Lower leg skin (tissue), 4 donors: Measurements from ENCODE around the gene GTPBP4. TPM values are rescaled to one million over a fixed set of nuclear protein-coding genes. Genes with fewer than 3 reads are reported as not detected.

ENCODE experiments used
- DNase-seq, 2 donors: peaks; one replicate each; pipeline ENCODE4 v3.0.0-alpha.2; 2019; ENCODE audit warnings: low spot score in 2 of 2
- H3K4me3 ChIP-seq: fragments of 200-600 bp; sonication (generic); 2 replicates; pipeline ENCODE4 v1.5.1; 2017; ENCODE audit warnings: mild to moderate bottlenecking, low read depth; ENCODE audit not compliant: poor library complexity, severe bottlenecking
- CTCF ChIP-seq, 3 donors: fragments of 450-650 bp; IDR thresholded peaks; one replicate each; pipeline ENCODE4 v1.5.1; 2016; ENCODE audit warnings: antibody characterized with exemption in 3 of 3, mild to moderate bottlenecking in 3 of 3, moderate library complexity in 2 of 3
- POLR2A ChIP-seq, 2 donors: fragments of 450-650 bp; IDR thresholded peaks; one replicate each; pipeline ENCODE4 v1.6.1; 2016 to 2017; ENCODE audit warnings: antibody characterized with exemption in 2 of 2, mild to moderate bottlenecking in 1 of 2, moderate library complexity in 1 of 2
- WGBS, 2 donors: methylation state at CpG; one replicate each; pipeline ENCODE4 v1.1.5; 2018; 5-methylcytosine and 5-hydroxymethylcytosine counted together
- intact Hi-C: fragments of 100-400 bp; cut with DNase I; formaldehyde crosslinking; loops from one replicate; pipeline ENCODE4 v1.15.0; 2023; ENCODE audit warnings: low total_unique reads
- total RNA-seq, 4 donors: library from RNA; depleted of rRNA; stranded (reverse); fragments of >200 nt; gene quantifications; one replicate each; pipeline ENCODE4 v1.1.0, GENCODE V29; 2016

GTPBP4 gene
- total RNA-seq, 4 donors from 2014 or later: 8.8 to 23.2 (median 15.8) TPM

DNA sequence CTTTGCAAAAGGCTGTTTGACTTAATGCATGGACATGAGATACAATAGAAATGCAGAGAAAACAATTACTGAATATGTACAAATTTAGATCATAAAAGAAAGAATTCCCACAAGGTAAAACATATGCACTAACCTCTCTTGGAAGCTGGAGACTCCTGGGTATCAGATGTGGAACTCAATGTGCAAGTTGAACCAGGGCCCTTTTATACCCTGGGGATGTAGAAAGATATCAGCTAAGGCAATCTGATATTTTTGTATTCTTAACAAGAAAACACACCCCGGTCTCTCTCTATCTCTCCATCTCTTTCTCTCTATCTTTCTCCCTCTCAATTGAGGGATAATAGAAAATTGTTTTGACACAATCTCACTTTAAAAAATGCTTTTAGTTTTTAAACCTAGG lies 37.4 kb downstream of the GTPBP4 start, which contains the start of gene IDI2:
Gene IDI2, minus strand, starts transcription at position 177 of the 400 bp plus-strand sequence. CDS start 1,136 bp downstream, outside the sequence.
- no peak within 1 kb of the TSS for H3K4me3 ChIP-seq
- intact Hi-C loops: no loop called here
- TF ChIP-seq CTCF (IDR thresholded peaks at IDR 0.05) (no peak), POLR2A (IDR thresholded peaks at IDR 0.05) (no peak)
- DNase-seq: no peak
- WGBS, 2 donors: 49 to 71% methylated on average over 1 of the region's 1 CpG

DNA sequence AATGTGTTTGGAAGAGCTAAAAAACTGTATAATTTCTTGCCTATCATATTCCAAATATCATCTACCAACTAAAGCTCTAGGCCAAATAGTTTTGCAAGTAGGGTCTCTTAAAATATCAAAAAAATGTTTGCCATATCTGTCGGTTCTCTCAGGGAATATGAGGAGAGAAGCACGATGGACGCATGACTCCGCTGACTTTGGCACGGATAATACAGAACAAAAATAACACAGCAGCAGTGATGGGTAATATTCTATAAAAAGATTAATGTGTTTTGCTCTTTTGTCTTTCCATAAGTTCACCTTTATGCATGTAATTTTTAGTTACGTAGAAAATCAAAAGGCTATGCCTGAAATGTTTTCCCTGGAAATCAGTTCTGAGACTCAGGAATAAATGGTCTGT lies 38.3 kb downstream of the GTPBP4 start:
- TF ChIP-seq CTCF (IDR thresholded peaks at IDR 0.05) (no peak), POLR2A (IDR thresholded peaks at IDR 0.05) (no peak)
- DNase-seq: no peak
- 91 to 93% methylated on average over 6 of the region's 6 CpGs for WGBS, 2 donors
- H3K4me3 ChIP-seq: no peak overlapping the region
- intact Hi-C loops: no loop called here

DNA sequence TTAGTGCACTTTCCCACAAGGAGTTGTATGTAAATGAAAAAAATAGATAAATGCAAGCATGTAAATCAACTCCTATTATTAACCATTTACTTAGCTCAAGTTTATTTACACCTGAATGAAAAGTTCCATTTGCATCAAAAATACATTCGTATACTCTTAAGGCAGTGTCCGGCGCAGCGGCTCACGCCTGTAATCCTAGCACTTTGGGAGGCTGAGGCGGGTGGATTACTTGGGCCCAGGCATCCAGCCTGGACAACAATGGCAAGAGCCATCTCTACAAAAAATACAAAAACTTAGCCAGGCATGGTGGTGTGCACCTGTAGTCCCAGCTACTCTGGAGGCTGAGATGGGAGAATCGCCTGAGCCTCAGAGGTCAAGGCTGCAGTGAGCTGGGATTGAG lies 41.6 kb downstream of the GTPBP4 start:
- no peak for DNase-seq
- TF ChIP-seq CTCF (IDR thresholded peaks at IDR 0.05) (no peak), POLR2A (IDR thresholded peaks at IDR 0.05) (no peak)
- intact Hi-C loops: no loop called here
- 95 to 96% methylated on average over 7 of the region's 7 CpGs for WGBS, 2 donors
- no peak overlapping the region for H3K4me3 ChIP-seq

DNA sequence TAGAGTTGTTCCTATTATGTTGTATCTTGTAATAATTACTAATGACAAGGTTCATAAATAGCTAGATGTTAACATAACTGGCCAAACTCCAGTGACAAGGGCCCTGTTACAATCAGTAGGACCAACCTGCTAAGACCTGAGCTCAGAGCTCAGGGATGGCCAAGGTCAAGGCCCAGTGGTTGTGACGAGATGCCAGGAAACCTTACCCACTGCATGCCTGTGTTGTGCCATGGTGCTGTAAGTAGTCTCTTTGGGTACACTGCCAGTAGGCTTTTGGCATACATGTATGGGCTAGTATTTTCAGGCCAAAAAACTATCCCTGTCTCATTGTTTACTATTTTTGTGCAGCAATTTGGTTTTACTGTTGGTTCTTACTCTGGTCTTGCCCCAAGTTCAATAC lies 45.4 kb downstream of the GTPBP4 start:
- 82% methylated on average over 1 of the region's 1 CpG for WGBS, 2 donors
- TF ChIP-seq POLR2A (IDR thresholded peaks at IDR 0.05): no peak
- TF ChIP-seq CTCF (IDR thresholded peaks at IDR 0.05): no peak
- intact Hi-C loops: no loop called here

GRCh38 chr10:1034758-1035157 lies 46.5 kb downstream of the GTPBP4 start:
- 73 to 77% methylated on average over 3 of the region's 3 CpGs for WGBS, 2 donors
- intact Hi-C loops: no loop called here
- H3K4me3 ChIP-seq: no peak overlapping the region
- no peak for DNase-seq
- TF ChIP-seq CTCF (IDR thresholded peaks at IDR 0.05) (no peak), POLR2A (IDR thresholded peaks at IDR 0.05) (no peak)

More for the DNA sequence above, 45.4 kb downstream of the GTPBP4 start:
- DNase-seq: no peak
- no peak overlapping the region for H3K4me3 ChIP-seq

DNA sequence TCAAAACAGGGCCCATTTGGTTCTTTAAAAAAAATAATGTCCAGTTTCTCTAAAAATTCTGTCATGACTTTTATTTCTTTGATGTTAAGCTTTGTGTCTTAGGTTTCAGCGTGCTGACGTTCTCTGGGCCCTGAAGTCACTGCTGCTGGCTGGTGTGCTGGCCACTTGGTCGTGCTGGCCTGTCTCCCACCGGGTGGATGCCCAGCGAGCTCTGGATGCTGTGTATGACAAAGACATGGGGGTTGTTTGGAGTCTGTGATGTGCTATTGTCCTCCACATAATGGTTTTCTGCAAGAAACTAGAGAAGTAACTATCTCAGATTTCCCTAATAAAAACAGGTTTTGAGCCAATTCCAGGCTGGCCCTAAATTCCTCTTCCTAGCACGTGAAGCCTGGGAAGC lies 47.0 kb downstream of the GTPBP4 start:
- TF ChIP-seq CTCF (IDR thresholded peaks at IDR 0.05) (no peak), POLR2A (IDR thresholded peaks at IDR 0.05) (no peak)
- 61 to 62% methylated on average over 6 of the region's 6 CpGs for WGBS, 2 donors
- intact Hi-C loops: no loop called here
- H3K4me3 ChIP-seq: no peak overlapping the region
- DNase-seq: no peak
